Activated naive CD4-positive, alpha-beta T cell treated with anti-CD3 and anti-CD28 coated beads, Interleukin-2, amount 50 U/mL, for 24 hours (primary cell): ENCODE results near the gene SPIRE1.

Experiments
- H3K27ac Mint-ChIP-seq: one replicate; pipeline ENCODE4 v1.8.0; 2021; ENCODE audit warnings: mild to moderate bottlenecking, mixed read lengths
- H3K27me3 Mint-ChIP-seq: one replicate; pipeline ENCODE4 v1.8.0; 2021; ENCODE audit warnings: mixed read lengths
- H3K36me3 Mint-ChIP-seq: one replicate; pipeline ENCODE4 v1.8.0; 2021; ENCODE audit warnings: mixed read lengths
- H3K4me1 Mint-ChIP-seq: one replicate; pipeline ENCODE4 v1.8.0; 2021; ENCODE audit warnings: mixed read lengths
- H3K4me3 Mint-ChIP-seq: one replicate; pipeline ENCODE4 v1.8.0; 2021; ENCODE audit warnings: mild to moderate bottlenecking, mixed read lengths
- H3K9me3 Mint-ChIP-seq: one replicate; pipeline ENCODE4 v1.8.0; 2021; ENCODE audit warnings: mixed read lengths

Gene SPIRE1

DNA sequence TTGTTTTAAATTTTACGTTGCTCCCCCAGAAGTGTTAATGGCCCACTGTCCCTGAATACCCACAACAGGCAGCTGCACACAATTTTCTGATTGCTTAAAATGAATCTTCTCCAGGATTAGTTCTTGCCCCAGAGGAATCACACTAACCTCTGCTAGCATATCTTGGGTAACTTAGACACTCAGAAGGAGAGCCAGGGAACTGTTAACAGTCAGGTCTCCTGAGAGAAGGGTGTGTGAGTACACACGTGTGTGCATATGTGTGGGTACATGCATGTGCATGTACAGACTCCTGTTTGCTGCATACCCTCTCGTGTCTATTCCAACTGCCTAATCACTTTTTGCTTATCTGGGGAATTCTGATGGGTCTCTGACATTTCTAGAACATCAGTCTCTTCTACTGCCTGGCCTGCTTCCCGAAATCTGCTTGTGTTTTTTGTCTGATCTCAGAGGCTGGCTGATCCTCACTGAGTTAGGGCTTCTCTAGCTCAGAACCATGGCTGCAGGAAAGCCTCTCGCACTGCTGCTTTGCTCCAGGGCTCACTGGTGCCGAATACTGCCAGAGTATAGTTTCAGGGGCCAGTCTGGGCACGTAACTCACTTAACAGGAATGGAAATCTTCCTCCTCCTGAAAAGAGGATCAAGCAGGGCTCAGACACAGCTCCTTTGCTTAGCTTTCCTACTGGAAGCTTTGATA, 187.4 kb downstream of the SPIRE1 start:
- no peaks in the 10 kb centered on the region for H3K27me3 Mint-ChIP-seq
- no peaks in the 10 kb centered on the region for H3K9me3 Mint-ChIP-seq
- H3K27ac Mint-ChIP-seq: no peak overlapping the region
- no peak overlapping the region for H3K4me3 Mint-ChIP-seq
- no peaks in the 10 kb centered on the region for H3K4me1 Mint-ChIP-seq
- no peaks in the 10 kb centered on the region for H3K36me3 Mint-ChIP-seq

DNA sequence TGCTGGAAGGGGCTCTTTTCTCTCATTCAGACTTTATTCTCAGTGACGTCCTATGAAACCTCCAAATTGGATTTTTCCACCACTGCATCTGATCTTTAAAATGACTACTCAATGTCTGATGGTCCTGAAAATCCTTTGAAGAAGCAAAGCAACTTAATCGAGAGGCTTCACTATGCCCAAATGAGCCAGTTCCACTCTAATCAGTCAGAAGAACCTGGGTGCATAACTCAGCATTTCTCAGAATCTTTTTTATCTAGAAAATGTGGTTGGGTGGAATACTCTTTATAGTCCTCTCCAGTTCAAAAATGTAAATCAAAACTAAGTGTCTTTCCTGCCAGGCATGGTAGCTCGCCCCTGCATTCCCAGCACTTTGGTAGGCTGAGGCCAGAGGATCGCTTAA, 189.5 kb downstream of the SPIRE1 start:
- no peak overlapping the region for H3K27ac Mint-ChIP-seq
- H3K4me3 Mint-ChIP-seq: no peak overlapping the region
- H3K36me3 Mint-ChIP-seq: no peaks in the 10 kb centered on the region
- H3K4me1 Mint-ChIP-seq: no peaks in the 10 kb centered on the region
- no peaks in the 10 kb centered on the region for H3K9me3 Mint-ChIP-seq
- no peaks in the 10 kb centered on the region for H3K27me3 Mint-ChIP-seq

DNA sequence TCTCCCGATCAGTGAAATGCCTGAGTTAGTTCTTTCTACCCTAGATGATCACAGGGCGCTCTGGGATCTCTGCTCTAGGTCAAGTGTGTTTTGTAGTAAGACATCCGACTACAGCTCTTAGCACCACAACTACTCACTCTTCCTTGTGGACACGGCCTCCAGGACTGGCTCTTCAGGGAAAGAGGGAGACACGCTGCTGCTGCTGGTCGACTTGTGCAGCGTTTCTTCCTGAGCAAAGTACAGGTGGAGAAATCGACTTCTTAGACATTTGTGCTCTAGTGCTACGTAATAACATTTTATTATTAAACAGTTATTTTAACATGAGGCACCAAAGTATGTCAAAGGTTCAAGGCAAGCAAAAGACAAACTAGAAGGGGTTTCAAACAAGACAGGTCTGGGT, 193.2 kb downstream of the SPIRE1 start:
- H3K27me3 Mint-ChIP-seq: no peaks in the 10 kb centered on the region
- H3K36me3 Mint-ChIP-seq: no peaks in the 10 kb centered on the region
- H3K4me3 Mint-ChIP-seq: no peak overlapping the region
- H3K4me1 Mint-ChIP-seq: no peaks in the 10 kb centered on the region
- no peaks in the 10 kb centered on the region for H3K9me3 Mint-ChIP-seq
- no peak overlapping the region for H3K27ac Mint-ChIP-seq

DNA sequence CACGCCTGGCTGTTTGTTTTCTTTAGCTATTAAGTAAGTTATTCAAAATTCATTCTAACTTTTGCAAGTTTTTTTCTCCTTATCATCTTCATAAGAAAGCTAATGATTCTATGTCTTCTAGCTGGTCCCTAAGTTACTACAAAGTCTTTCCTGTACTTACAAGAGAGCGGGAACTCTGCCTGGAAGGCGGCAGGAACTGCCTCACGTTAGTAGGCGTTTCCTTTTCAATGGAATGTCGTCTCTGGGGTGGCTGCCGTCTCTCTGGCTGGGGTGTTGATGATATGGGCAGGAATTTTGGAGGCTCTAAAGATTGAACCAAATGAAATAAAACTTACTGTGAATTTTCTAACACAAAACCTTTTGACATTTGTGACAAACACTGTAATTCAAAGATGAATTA, 194.7 kb downstream of the SPIRE1 start:
- no peaks in the 10 kb centered on the region for H3K36me3 Mint-ChIP-seq
- H3K4me1 Mint-ChIP-seq: no peaks in the 10 kb centered on the region
- H3K27me3 Mint-ChIP-seq: no peaks in the 10 kb centered on the region
- no peak overlapping the region for H3K4me3 Mint-ChIP-seq
- no peak overlapping the region for H3K27ac Mint-ChIP-seq
- no peaks in the 10 kb centered on the region for H3K9me3 Mint-ChIP-seq

DNA sequence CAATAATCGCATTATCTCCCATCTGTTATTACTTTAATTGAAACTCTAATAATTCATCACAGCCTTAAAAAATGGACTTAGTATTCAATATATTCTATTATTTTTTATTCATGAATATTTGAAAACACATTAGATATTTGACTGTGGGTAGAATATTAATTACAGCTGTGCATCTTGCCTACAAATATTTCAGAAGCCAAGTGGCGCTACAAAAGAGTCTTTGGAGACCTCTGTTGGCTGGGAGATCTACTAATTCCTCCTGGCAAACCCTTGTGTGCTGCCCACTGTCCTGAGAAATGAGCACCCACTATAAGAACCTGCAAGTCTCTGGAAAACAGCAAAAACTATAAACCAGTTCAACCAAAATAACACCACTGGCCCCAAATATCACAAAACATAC, 195.7 kb downstream of the SPIRE1 start:
- no peak overlapping the region for H3K27ac Mint-ChIP-seq
- H3K27me3 Mint-ChIP-seq: no peaks in the 10 kb centered on the region
- H3K9me3 Mint-ChIP-seq: no peaks in the 10 kb centered on the region
- H3K4me3 Mint-ChIP-seq: no peak overlapping the region
- no peaks in the 10 kb centered on the region for H3K4me1 Mint-ChIP-seq
- H3K36me3 Mint-ChIP-seq: no peaks in the 10 kb centered on the region

DNA sequence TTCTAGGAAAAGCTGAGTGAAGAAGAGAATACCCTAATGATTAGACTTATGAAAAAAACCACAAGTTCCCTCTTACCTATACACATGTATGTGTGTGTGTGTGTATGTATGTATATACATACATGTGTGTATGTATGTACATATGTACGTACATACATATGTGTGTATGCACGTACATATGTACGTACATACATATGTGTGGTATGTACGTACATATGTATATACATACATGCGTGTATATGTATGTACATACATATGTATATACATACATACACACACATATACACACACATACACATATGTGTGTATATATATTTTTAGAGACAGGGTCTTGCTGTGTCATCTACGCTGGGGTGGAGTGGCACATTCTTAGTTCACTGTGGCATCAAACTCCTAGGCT, 196.6 kb downstream of the SPIRE1 start:
- H3K4me1 Mint-ChIP-seq: no peaks in the 10 kb centered on the region
- no peaks in the 10 kb centered on the region for H3K27me3 Mint-ChIP-seq
- no peaks in the 10 kb centered on the region for H3K36me3 Mint-ChIP-seq
- H3K27ac Mint-ChIP-seq: no peak overlapping the region
- H3K9me3 Mint-ChIP-seq: no peaks in the 10 kb centered on the region
- H3K4me3 Mint-ChIP-seq: no peak overlapping the region

DNA sequence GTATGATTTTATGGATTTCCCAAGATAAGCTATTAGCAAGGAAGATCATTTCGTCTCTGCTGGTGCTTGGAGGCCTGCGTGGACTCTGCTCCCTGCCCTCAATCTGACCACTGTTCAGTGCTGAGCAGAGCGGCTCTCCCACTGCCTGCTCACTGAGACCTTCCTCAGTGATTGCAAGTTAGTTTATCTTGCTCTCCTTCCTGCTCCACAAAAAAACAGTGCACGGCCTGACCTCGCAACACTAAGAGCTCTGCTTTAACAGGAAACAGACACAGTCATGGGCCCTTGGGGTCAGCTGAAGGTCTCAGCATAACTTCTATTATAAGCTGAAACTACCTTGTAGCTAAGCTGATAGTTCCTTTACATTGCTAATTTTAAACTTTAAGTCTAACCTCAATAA, 197.0 kb downstream of the SPIRE1 start:
- no peaks in the 10 kb centered on the region for H3K36me3 Mint-ChIP-seq
- no peaks in the 10 kb centered on the region for H3K27me3 Mint-ChIP-seq
- no peak overlapping the region for H3K4me3 Mint-ChIP-seq
- no peak overlapping the region for H3K27ac Mint-ChIP-seq
- H3K9me3 Mint-ChIP-seq: no peaks in the 10 kb centered on the region
- no peaks in the 10 kb centered on the region for H3K4me1 Mint-ChIP-seq

DNA sequence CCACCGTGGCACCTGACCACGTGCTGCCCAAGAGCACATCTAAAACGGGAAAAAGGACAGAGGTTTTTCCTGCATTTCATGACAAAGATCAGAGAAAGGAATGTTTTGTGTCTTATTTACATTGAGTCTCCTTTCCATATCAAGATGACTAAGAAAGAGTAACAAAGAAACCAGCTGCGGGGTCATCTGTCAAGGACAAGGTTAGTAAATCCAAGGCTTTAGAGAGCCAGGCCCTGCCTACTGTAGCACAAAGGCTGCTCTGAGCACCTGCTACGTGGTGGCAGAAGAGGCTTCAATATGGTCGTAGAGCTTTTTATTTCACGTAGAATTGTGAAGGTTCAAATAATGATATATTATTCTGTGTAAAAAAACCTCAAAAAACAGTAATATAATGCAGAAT, 199.1 kb downstream of the SPIRE1 start:
- Mint-ChIP-seq H3K27ac (no peak overlapping the region), H3K36me3 (no peaks in the 10 kb centered on the region), H3K4me1 (no peaks in the 10 kb centered on the region), H3K27me3 (no peaks in the 10 kb centered on the region), H3K9me3 (no peaks in the 10 kb centered on the region), H3K4me3 (no peak overlapping the region)

DNA sequence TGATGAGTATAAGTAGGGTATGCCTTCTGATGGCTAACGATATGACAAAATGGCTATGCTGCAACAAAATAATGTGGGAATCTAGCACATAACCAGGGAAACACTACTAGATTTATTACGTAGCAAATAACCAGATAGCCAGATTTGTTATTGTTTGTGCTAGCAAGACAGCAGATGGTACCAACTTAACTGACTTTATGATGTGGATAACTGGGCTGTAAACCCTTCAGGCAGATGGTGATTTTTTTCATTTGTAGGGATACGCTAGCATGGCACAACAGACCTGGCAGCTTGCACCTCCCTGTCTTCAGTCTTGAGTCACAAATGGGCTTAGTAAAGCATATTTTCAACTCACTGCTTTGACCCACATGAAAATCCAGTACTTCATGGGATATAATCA, 201.5 kb downstream of the SPIRE1 start:
- no peaks in the 10 kb centered on the region for H3K27me3 Mint-ChIP-seq
- H3K36me3 Mint-ChIP-seq: no peaks in the 10 kb centered on the region
- H3K4me1 Mint-ChIP-seq: no peaks in the 10 kb centered on the region
- no peaks in the 10 kb centered on the region for H3K9me3 Mint-ChIP-seq
- no peak overlapping the region for H3K27ac Mint-ChIP-seq
- H3K4me3 Mint-ChIP-seq: no peak overlapping the region

DNA sequence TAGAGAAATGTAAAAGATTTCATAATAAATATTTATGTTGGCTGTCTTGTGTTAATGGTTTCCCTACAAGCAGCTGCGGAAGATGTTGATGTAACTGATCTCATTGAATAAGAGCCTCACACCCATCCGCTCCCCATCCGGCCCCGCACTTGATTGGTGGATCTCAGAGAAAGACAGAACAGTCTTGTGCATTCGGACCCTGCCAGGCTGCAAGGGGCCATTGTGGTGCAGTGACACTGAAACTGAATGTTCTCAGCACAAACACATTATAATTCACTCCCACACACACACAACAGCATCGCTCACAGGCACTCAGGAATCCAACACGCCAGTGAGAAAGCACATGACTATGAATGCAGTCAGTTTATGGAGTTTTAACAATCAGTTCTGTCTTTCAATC, 202.4 kb downstream of the SPIRE1 start:
- H3K27me3 Mint-ChIP-seq: no peaks in the 10 kb centered on the region
- no peaks in the 10 kb centered on the region for H3K36me3 Mint-ChIP-seq
- no peak overlapping the region for H3K27ac Mint-ChIP-seq
- H3K4me1 Mint-ChIP-seq: no peaks in the 10 kb centered on the region
- no peak overlapping the region for H3K4me3 Mint-ChIP-seq
- H3K9me3 Mint-ChIP-seq: no peaks in the 10 kb centered on the region

DNA sequence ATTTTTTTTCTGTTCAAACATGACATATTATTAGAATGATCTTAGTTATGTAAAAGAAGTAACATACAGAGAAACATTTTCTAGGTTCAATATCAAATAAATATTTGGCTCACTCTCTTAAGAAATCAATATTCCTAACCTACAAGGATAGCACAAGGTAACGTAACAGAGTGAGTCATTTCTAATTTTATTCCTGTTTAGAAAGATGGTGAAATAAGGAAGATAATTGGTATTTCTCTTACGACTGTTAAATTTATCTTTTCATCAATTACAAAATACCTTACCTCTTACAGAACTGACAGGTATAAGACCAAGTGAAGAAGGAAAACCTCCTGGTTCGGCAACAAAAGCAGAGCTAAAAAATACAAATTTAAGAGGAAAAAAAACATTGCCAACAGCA, 205.1 kb downstream of the SPIRE1 start:
- Mint-ChIP-seq H3K27ac (no peak overlapping the region), H3K9me3 (no peaks in the 10 kb centered on the region), H3K27me3 (no peaks in the 10 kb centered on the region), H3K4me3 (no peak overlapping the region), H3K4me1 (no peaks in the 10 kb centered on the region), H3K36me3 (no peaks in the 10 kb centered on the region)

DNA sequence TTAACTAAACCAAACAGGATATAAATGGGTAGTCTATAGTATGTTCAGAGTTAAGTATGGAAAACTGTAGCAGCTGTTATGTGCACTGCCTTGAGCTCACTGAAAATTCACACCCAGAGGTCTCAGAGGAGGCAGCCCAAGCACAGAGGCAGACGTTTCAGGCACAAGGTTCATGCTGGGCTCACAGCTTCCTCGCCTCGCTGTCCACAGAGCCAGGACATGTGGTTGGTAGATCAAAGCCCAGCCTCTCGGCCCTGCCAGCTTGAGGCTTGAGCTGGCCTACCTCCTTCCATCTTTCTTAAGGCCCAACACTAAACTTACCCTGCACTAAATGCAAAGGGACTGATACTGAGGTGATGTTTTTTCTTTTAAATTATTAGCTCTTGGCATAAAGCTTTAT, 206.5 kb downstream of the SPIRE1 start:
- no peaks in the 10 kb centered on the region for H3K27me3 Mint-ChIP-seq
- H3K27ac Mint-ChIP-seq: no peak overlapping the region
- no peaks in the 10 kb centered on the region for H3K9me3 Mint-ChIP-seq
- no peaks in the 10 kb centered on the region for H3K36me3 Mint-ChIP-seq
- H3K4me3 Mint-ChIP-seq: no peak overlapping the region
- no peaks in the 10 kb centered on the region for H3K4me1 Mint-ChIP-seq

DNA sequence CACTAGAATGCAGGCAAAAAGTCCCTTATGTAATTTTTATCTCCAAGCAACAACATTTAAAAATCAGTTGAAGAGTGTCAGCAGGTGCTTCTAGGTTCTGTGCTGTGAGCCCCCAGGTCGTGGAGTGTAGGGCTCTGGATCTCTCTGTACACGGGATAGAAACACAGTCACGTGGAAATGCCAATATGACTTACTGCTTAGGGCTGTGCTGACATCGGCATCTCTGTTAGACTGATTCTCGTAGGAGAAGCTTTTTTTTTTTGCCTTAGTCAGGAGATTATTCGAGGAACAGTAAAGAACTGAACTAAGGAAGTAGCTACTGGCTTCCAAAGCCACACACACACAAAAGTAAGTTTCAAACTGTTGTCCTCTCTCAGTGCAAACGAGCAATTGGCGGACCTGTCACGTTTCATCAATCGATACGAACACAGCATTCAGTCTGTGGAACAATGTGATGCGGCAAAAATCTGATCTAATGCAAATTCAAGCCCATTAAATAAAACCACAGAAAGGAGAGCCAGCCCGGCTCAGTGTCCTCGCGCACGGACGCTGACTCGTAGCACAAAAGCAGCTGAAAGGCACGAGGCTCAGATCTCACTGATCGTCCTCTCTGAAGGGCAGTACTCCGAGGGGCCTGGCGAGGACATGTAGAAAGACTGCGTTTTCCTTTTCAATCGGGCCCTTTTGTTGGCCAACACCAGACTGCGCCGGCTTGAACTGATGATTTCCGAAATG, 208.7 kb downstream of the SPIRE1 start:
- Mint-ChIP-seq H3K27me3 (no peaks in the 10 kb centered on the region), H3K27ac (no peak overlapping the region), H3K4me3 (no peak overlapping the region), H3K4me1 (no peaks in the 10 kb centered on the region), H3K36me3 (peaks cover 3% of the 10 kb centered on the region), H3K9me3 (no peaks in the 10 kb centered on the region)

DNA sequence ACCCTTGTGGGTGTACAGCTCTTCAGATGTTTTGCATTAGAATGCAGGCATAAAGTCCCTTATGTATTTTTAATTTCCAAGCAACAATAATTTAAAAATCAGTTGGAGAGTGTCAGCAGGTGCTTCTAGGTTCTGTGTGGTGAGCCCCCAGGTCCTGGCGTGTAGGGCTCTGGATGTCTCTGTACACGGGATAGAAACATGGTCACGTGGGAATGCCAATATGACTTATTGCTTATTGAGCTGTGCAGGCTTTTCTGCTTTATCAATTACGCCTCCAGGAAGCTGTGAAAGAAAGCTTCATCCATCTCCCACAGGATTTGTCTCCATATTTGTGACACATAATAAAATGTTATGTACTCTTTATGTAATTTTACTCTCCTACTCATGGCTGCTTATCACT, 212.4 kb downstream of the SPIRE1 start:
- H3K4me1 Mint-ChIP-seq: no peaks in the 10 kb centered on the region
- H3K27me3 Mint-ChIP-seq: no peaks in the 10 kb centered on the region
- H3K36me3 Mint-ChIP-seq: peaks cover 3% of the 10 kb centered on the region
- no peak overlapping the region for H3K4me3 Mint-ChIP-seq
- no peaks in the 10 kb centered on the region for H3K9me3 Mint-ChIP-seq
- no peak overlapping the region for H3K27ac Mint-ChIP-seq

DNA sequence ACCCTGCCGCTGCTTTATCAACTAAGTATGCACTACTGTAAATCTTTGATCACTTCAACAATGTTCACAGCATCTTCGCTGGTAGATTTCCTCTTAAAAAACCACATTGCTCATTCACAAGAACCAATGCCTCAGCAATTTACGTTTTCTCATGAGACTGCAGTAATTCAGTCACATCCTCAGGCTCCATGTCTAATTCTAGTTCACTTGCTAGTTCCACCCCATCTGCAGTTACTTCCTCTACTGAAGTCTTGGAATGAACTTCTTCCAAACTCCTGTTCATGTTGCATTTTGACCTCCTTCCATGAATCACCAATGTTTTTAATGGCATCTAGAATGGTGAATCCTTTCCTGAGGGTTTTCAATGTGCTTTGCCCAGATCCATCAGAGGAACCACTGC, 214.4 kb downstream of the SPIRE1 start:
- Mint-ChIP-seq H3K36me3 (peaks cover 3% of the 10 kb centered on the region), H3K27me3 (no peaks in the 10 kb centered on the region), H3K4me1 (no peaks in the 10 kb centered on the region), H3K27ac (no peak overlapping the region), H3K9me3 (no peaks in the 10 kb centered on the region), H3K4me3 (no peak overlapping the region)

DNA sequence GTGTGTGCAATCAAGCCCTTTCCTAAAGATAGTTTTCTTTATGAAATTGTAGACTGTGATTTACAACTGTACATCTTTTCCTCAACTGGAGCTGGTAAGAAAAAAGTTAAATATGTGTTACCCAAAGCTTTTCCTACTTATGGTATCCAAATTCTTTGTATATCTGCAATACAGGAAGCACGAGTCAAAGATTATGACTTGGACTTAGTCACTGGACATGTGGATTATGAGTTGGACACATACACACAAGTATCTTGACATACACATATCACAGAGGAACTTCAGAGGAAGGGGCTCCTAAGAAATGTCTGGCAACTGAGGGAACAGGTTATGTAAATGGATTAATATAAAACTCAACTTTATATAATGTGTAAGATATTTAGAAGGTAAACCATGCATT, 215.0 kb downstream of the SPIRE1 start:
- no peaks in the 10 kb centered on the region for H3K27me3 Mint-ChIP-seq
- no peak overlapping the region for H3K27ac Mint-ChIP-seq
- H3K36me3 Mint-ChIP-seq: peaks cover 3% of the 10 kb centered on the region
- no peak overlapping the region for H3K4me3 Mint-ChIP-seq
- no peaks in the 10 kb centered on the region for H3K9me3 Mint-ChIP-seq
- H3K4me1 Mint-ChIP-seq: no peaks in the 10 kb centered on the region
